Measurements from ENCODE around the gene CERS4. TPM values are rescaled to one million over a fixed set of nuclear protein-coding genes. Genes with fewer than 3 reads are reported as not detected.

The CERS4 gene
- total and polyA plus RNA-seq, 2 experiments from 2014 or later: 82.6 to 86.0 TPM

DNA sequence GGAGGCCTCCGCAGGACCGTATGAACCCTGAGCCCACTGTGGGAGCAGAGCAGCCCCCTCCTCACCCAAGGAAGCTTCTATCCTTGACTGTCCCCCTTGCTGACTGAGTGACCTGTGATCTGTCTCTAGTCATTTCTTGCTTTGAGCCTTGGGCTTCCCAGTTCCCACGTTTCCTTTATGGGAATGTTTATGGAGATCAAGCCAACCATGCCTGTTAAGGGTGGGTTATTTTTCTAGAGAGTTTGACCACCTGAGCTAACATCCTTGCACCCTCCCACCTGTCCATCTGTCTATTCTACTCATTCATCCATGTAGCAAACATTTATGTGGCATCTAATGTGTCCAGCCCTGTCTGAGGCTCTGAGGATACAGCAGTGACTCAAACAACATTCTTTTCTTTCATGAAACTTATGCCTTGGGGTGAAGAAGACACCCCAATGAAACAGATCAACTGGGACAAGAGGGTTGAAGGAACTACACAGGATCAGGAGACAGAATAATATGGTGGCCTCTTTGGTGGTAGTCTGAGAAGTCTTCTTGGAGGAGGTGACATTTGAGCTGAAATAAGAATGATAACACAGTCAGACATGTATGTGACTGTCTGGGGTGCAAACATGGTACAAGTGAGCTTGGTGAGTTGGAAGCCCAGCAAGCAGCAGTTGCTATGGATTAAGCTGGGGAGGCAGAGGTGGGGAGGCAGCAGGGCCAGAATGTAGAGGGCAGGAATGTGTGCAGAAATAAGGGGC, 30.5 kb downstream of the CERS4 start:
- 100% methylated on average over 3 of the region's 3 CpGs for WGBS (ENCODE audit: low lambda C conversion rate, missing lambda C conversion rate)
- Histone ChIP-seq H2AFZ (no peak overlapping the region), H3K9me2 (replicated peaks; ENCODE audit: insufficient read depth) (no peaks in the 10 kb centered on the region), H3K4me1 (ENCODE audit: insufficient read depth) (peaks cover 21% of the 10 kb centered on the region), H3K79me2 (peaks cover 38% of the 10 kb centered on the region), H3K36me3 (replicated peaks; ENCODE audit: insufficient read depth, low read depth) (no peaks in the 10 kb centered on the region), H3K4me2 (peak overlapping the region; percentile 69), H3K27ac (peak overlapping the region; percentile 65), H3K9me3 (ENCODE audit: low read depth) (no peaks in the 10 kb centered on the region), H3K4me3 (no peak overlapping the region), H4K20me1 (ENCODE audit: insufficient read depth, poor library complexity, severe bottlenecking) (no peaks in the 10 kb centered on the region), H3K27me3 (no peaks in the 10 kb centered on the region)
- no peak for TF ChIP-seq EZH2phosphoT487 (IDR thresholded peaks at IDR 0.05; ENCODE audit: low read depth, severe bottlenecking, unreplicated experiment)
- TF ChIP-seq, protein P1, sequence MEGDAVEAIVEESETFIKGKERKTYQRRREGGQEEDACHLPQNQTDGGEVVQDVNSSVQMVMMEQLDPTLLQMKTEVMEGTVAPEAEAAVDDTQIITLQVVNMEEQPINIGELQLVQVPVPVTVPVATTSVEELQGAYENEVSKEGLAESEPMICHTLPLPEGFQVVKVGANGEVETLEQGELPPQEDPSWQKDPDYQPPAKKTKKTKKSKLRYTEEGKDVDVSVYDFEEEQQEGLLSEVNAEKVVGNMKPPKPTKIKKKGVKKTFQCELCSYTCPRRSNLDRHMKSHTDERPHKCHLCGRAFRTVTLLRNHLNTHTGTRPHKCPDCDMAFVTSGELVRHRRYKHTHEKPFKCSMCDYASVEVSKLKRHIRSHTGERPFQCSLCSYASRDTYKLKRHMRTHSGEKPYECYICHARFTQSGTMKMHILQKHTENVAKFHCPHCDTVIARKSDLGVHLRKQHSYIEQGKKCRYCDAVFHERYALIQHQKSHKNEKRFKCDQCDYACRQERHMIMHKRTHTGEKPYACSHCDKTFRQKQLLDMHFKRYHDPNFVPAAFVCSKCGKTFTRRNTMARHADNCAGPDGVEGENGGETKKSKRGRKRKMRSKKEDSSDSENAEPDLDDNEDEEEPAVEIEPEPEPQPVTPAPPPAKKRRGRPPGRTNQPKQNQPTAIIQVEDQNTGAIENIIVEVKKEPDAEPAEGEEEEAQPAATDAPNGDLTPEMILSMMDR (IDR thresholded peaks at IDR 0.05; ENCODE audit: poor library complexity): no peak
- TF ChIP-seq EZH2 (IDR thresholded peaks at IDR 0.05; ENCODE audit: borderline replicate concordance): no peak
- no peak for DNase-seq (ENCODE audit: low spot score)

DNA sequence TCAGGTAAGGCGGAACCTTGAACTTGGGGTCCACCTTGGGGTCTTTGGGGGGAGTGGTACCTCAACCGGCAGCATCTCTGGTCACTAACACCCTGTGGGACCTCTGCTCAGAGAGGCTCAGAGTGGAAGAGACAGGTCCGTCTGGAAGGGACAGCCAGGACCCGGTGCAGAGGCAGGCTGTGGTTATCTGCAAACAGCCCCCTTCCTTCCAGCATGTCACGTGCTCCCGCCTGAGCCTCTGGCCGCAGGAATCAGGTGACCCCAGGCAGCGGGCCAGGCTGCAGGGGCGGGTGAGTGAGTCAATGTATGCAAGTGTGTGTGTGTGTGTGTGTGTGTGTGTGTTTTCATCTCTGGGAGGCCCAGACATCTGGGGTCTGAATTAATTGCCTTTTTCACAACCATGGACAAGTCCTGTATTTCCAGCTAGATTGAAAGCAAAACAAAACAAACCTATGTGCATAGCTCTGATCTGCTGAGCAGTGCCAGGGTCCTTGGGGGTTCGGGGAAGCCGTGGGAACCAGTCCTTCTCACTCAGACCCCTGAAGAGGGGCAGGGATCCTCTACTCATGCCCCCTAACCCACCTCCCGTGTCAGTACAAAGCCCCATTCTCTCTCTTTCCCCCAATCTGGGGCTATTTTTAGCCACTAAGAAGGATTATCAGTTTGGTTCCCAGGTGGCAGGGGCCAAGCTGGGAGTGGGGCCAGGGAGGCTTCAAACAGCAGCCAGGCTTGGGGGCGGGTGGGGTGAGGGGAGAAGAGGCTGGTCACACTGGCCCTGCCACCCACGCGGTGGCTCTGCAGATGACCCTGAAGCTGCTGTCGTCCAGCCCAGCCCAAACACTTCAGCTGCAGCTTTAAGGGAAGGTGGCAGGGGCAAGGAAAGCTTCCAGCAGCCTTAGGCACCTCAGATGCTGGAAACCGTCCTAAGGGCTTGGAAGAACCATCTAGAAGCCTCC, 31.4 kb downstream of the CERS4 start:
- Histone ChIP-seq H3K9me3 (ENCODE audit: low read depth) (no peaks in the 10 kb centered on the region), H2AFZ (no peak overlapping the region), H3K27ac (peak overlapping the region; percentile 65), H4K20me1 (ENCODE audit: insufficient read depth, poor library complexity, severe bottlenecking) (no peaks in the 10 kb centered on the region), H3K4me1 (ENCODE audit: insufficient read depth) (peaks cover 21% of the 10 kb centered on the region), H3K9me2 (replicated peaks; ENCODE audit: insufficient read depth) (no peaks in the 10 kb centered on the region), H3K4me3 (no peak overlapping the region), H3K27me3 (no peaks in the 10 kb centered on the region), H3K4me2 (peak overlapping the region; percentile 69), H3K79me2 (peaks cover 32% of the 10 kb centered on the region), H3K36me3 (replicated peaks; ENCODE audit: insufficient read depth, low read depth) (no peaks in the 10 kb centered on the region)
- WGBS (ENCODE audit: low lambda C conversion rate, missing lambda C conversion rate): 23% methylated on average over 14 of the region's 17 CpGs
- no peak for TF ChIP-seq EZH2 (IDR thresholded peaks at IDR 0.05; ENCODE audit: borderline replicate concordance)
- no peak for TF ChIP-seq EZH2phosphoT487 (IDR thresholded peaks at IDR 0.05; ENCODE audit: low read depth, severe bottlenecking, unreplicated experiment)
- TF ChIP-seq, protein P1 (IDR thresholded peaks at IDR 0.05; ENCODE audit: poor library complexity): no peak
- DNase-seq (ENCODE audit: low spot score): peak; percentile 94

DNA sequence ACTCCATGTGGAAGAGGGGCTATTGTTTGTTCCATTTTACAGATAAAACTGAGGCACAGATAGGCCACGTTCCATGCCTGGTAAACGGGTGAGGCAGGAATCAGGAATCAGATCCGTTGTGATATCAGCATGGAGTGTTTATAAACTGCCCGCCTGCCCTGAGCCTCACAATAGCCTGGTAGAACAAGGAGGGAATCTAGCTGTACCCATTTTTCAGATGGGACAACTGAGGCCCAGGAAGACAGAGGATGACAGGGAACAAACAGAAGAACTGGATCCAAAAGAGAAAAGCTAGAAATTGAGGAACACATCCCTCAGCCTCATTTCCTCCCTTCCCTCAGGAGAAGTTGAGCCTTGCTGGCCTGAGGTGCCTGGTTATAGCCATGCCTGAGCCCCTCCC, 32.5 kb downstream of the CERS4 start:
- WGBS (ENCODE audit: low lambda C conversion rate, missing lambda C conversion rate): 91% methylated on average over 4 of the region's 4 CpGs
- no peak overlapping the region for H3K4me2 ChIP-seq
- peaks cover 14% of the 10 kb centered on the region for H3K4me1 ChIP-seq (ENCODE audit: insufficient read depth)
- H3K27ac ChIP-seq: no peak overlapping the region
- H3K27me3 ChIP-seq: no peaks in the 10 kb centered on the region
- no peaks in the 10 kb centered on the region for H4K20me1 ChIP-seq (ENCODE audit: insufficient read depth, poor library complexity, severe bottlenecking)
- no peaks in the 10 kb centered on the region for H3K36me3 ChIP-seq (replicated peaks; ENCODE audit: insufficient read depth, low read depth)
- no peak for DNase-seq (ENCODE audit: low spot score)
- no peaks in the 10 kb centered on the region for H3K9me3 ChIP-seq (ENCODE audit: low read depth)
- peaks cover 35% of the 10 kb centered on the region for H3K79me2 ChIP-seq
- H3K9me2 ChIP-seq (replicated peaks; ENCODE audit: insufficient read depth): no peaks in the 10 kb centered on the region
- no peak for TF ChIP-seq EZH2phosphoT487 (IDR thresholded peaks at IDR 0.05; ENCODE audit: low read depth, severe bottlenecking, unreplicated experiment)
- TF ChIP-seq EZH2 (IDR thresholded peaks at IDR 0.05; ENCODE audit: borderline replicate concordance): no peak
- no peak overlapping the region for H2AFZ ChIP-seq
- no peak overlapping the region for H3K4me3 ChIP-seq
